Neural progenitor cell (in vitro differentiated cells): Measurements from ENCODE around the gene SLC25A47.

Experiments
- CTCF ChIP-seq: fragments of 200-600 bp; sonication (generic); IDR thresholded peaks from 2 replicates; pipeline ENCODE4 v1.5.1; 2017; ENCODE audit warnings: antibody characterized with exemption, mild to moderate bottlenecking
- EZH2 ChIP-seq: fragments of 200-600 bp; sonication (generic); IDR thresholded peaks from 2 replicates; pipeline ENCODE4 v1.6.1; 2017; ENCODE audit warnings: antibody characterized with exemption, mild to moderate bottlenecking, moderate library complexity
- EZH2phosphoT487 ChIP-seq: fragments of 200-600 bp; sonication (generic); IDR thresholded peaks from 2 replicates; pipeline ENCODE4 v1.6.1; 2017; ENCODE audit warnings: antibody characterized with exemption

DNA sequence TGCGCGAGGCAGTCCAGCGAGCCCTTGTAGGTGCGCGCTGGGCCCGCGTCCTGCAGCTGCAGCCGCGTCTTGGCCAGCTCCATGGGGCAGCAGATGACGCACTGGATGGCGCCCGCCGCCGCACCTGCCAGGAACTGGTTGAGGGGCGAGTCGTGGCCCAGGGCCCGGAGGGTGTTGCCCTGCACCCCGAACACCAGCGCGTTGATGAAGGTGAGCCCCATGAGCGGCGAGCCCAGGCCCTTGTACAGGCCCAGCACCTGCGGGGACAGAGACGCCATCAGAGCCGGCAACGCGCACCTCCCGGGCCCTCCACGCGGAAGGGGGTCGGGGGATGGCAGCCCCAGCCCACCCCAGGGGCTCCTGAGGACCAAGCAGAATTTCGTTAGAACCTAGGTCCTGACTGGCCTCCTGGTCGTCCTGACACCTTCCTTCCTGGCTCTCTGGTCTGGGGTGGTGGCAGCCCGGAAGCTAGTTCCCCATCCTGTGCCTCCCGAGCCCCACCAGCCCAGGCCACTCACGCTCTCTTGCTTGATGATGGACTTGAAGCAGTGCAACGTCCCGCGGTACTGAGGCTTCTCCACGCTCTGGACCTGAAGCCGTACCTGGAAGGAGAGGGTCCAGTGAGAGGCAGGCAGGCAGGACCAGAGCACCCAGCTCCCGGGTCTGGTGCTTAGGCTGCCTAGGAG is 30.2 kb upstream of the SLC25A47 start:
- no peak for TF ChIP-seq CTCF
- no peak for TF ChIP-seq EZH2phosphoT487
- no peak for TF ChIP-seq EZH2
